Fibroblast of villous mesenchyme (primary cell): ENCODE measurements around the gene ETHE1. TPM values are rescaled to one million over a fixed set of nuclear protein-coding genes. Genes with fewer than 3 reads are reported as not detected.

Source experiments
- DNase-seq: peaks from one replicate; pipeline ENCODE4 v3.0.0-alpha.2; 2010; ENCODE audit warnings: low read depth
- H3K4me3 ChIP-seq: 2 replicates; pipeline ENCODE4 v1.5.1; 2011; ENCODE audit warnings: low read depth, mild to moderate bottlenecking, low read length
- CTCF ChIP-seq: IDR thresholded peaks from 2 replicates; pipeline ENCODE4 v1.5.1; 2012; ENCODE audit warnings: low read depth, mild to moderate bottlenecking, low read length; ENCODE audit not compliant: insufficient read depth
- total RNA-seq: library from RNA; depleted of rRNA; stranded (reverse); fragments of >200 nt; gene quantifications from 2 replicates; pipeline ENCODE4 v1.2.3, GENCODE V29; 2012

ETHE1 gene
- total RNA-seq, 1 donor, result 113 TPM

GRCh38 chr19:43483281-43483680 lies 43.7 kb downstream of the ETHE1 start:
- no peak for DNase-seq
- TF ChIP-seq CTCF, result no peak
- H3K4me3 ChIP-seq, result no peak overlapping the region

GRCh38 chr19:43482193-43482592 lies 44.8 kb downstream of the ETHE1 start:
- no peak for TF ChIP-seq CTCF
- DNase-seq, result no peak
- no peak overlapping the region for H3K4me3 ChIP-seq

GRCh38 chr19:43481701-43482100 lies 45.3 kb downstream of the ETHE1 start:
- DNase-seq, result no peak
- no peak overlapping the region for H3K4me3 ChIP-seq
- no peak for TF ChIP-seq CTCF

GRCh38 chr19:43480574-43480973 lies 46.4 kb downstream of the ETHE1 start:
- H3K4me3 ChIP-seq, result no peak overlapping the region
- DNase-seq, result no peak
- TF ChIP-seq CTCF, result no peak

GRCh38 chr19:43479961-43480561 lies 46.9 kb downstream of the ETHE1 start:
- no peak for TF ChIP-seq CTCF
- no peak for DNase-seq
- H3K4me3 ChIP-seq, result no peak overlapping the region

- TF ChIP-seq CTCF, result no peak
- no peak overlapping the region for H3K4me3 ChIP-seq
- DNase-seq, result no peak
Observed at GRCh38 chr19:43479226-43479625, 47.8 kb downstream of the ETHE1 start.

- no peak overlapping the region for H3K4me3 ChIP-seq
- no peak for TF ChIP-seq CTCF
- DNase-seq, result no peak
Observed at GRCh38 chr19:43478323-43478722, 48.7 kb downstream of the ETHE1 start.
